GM08714 (cell line): ENCODE data around the gene TMEM120B.

Experiments
- H3K4me3 ChIP-seq: fragments of 200-500 bp; sonication (Bioruptor generic); 2 replicates; pipeline ENCODE4 v1.5.1; 2014; ENCODE audit warnings: mild to moderate bottlenecking, low read length, inconsistent platforms
- ZNF274 ChIP-seq: IDR thresholded peaks from 2 replicates; pipeline ENCODE4 v1.6.1; 2012; ENCODE audit warnings: mild to moderate bottlenecking, low read depth, low read length

Gene TMEM120B

GRCh38 chr12:121811434-121812319 lies 99.1 kb downstream of the TMEM120B start:
- no peak for TF ChIP-seq ZNF274
- peak overlapping the region; percentile 45; the same call in 1 of the 2 replicates for H3K4me3 ChIP-seq

- no peak for TF ChIP-seq ZNF274
These were observed 99.8 kb downstream of the TMEM120B start for GRCh38 chr12:121812320-121812871.

DNA sequence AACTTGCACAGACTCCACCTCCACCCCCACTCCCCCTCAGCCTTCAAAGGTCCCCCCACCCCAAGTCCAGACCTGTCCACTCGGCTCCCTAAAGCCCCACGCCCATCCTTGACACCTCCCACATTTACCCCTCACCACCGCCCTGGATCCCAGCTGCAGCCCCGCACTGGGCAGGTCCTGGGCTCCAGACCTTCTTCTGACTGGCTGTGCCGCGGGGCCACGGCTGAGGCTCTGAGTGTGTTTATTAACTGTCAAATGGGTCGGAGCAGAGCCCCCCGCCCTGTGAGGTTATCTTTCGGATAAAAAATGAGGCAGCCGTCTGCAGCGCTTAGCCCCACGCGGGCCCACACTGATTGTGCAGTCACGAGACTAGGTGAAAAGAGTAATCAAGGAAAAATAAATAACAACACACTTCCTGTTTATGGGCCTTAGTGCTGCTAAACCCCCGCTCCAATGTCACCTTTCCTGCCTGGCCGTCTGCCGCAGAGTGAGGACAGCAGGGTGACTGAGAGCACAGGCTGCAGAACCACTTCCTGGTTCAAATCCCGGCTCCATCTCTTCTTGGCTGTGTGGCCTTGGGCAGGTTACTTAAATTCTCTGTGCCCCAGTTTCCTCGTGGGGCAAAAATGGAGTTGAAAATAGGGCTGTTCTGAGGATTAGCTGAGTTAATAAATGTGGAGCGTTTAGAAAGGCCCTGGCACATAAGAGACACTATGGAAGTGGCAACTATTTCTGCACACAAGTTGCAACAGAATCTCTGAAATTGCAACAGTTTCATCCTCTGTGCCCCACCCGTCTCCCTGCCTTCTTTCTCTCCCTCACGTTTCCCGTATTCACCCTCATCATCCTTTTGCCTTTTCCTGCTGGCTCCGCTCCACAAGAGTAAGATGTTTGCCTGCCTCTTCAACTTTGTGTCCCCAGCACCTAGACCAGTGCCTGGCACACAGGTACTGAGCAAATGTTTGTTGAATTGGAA lies 100.7 kb downstream of the TMEM120B start:
- H3K4me3 ChIP-seq: no peak overlapping the region
- TF ChIP-seq ZNF274: no peak

More at GRCh38 chr12:121812320-121812871, 99.8 kb downstream of the TMEM120B start:
- peak overlapping the region; percentile 45; the same call in 1 of the 2 replicates for H3K4me3 ChIP-seq

GRCh38 chr12:121813951-121814350 lies 101.4 kb downstream of the TMEM120B start:
- H3K4me3 ChIP-seq: no peak overlapping the region
- no peak for TF ChIP-seq ZNF274

GRCh38 chr12:121814429-121815119 lies 102.0 kb downstream of the TMEM120B start:
- no peak for TF ChIP-seq ZNF274
- no peak overlapping the region for H3K4me3 ChIP-seq

DNA sequence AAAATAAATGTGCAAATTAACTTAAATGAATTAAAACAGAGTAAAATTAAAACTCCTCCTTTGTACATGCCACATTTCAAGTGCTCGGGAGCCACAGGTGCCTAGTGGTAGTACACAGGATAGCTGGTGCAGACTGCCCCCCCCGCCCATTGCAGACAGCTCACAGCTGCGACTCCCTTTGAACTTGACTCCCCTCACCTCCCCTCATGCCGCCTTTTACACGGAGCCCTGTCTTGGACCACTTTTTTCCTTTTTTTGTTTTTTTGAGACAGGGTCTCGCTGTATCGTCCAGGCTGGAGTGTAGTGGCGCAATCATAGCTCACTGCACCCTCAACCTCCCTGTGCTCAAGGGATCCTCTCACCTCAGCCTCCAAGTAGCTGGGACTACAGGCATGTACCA lies 102.7 kb downstream of the TMEM120B start:
- TF ChIP-seq ZNF274: no peak

DNA sequence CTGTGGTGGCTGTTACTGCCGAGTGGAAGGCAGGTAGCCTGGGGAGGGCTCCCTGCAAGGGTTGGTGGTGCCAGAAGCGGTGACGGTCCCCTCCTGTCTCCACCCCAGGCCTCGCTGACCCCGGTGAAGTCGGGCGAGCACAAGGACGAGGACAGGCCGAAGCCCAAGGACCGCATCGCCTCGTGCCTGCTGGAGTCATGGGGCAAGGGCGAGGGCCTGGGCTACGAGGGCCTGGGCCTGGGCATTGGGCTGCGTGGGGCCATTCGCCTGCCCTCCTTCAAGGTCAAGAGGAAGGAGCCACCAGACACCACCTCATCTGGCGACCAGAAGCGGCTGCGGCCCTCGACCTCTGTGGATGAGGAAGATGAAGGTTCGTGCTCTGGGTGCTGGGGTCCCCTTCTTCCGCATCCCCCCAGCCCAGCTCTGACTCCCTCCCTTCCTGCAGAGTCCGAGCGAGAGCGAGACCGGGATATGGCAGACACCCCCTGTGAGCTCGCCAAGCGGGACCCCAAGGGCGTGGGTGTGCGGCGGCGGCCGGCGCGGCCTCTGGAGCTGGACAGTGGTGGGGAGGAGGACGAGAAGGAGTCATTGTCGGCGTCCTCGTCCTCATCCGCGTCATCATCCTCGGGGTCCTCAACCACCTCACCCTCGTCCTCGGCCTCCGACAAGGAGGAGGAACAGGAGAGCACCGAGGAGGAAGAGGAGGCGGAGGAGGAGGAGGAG lies 104.5 kb downstream of the TMEM120B start:
- no peak overlapping the region for H3K4me3 ChIP-seq
- no peak for TF ChIP-seq ZNF274

More for the DNA sequence above, 102.7 kb downstream of the TMEM120B start:
- no peak overlapping the region for H3K4me3 ChIP-seq

- no peak for TF ChIP-seq ZNF274
These were observed 105.1 kb downstream of the TMEM120B start for GRCh38 chr12:121817648-121818043.

DNA sequence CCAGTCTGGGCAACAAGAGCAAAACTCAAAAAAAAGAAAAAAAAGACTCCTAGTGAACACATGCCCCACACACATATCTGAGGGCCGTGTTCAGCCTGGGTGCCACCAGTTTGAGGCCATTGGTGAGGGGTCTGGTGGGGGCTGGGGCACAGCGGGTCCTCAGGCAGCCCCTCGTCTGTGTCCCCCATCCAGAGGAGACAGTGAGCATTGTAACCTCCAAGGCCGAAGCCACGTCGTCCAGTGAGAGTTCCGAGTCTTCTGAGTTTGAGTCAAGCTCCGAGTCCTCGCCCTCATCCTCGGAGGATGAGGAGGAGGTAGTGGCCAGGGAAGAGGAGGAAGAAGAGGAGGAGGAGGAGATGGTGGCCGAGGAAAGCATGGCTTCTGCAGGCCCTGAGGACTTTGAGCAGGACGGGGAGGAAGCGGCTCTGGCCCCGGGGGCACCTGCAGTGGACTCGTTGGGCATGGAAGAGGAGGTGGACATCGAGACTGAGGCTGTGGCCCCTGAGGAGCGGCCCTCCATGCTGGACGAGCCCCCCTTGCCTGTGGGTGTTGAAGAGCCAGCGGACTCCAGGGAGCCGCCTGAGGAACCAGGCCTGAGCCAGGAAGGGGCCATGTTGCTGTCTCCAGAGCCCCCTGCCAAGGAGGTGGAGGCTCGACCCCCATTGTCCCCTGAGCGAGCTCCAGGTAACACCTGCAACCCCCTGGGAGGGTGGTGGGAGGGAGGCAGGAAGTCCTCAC lies 106.8 kb downstream of the TMEM120B start:
- H3K4me3 ChIP-seq: no peak overlapping the region
- TF ChIP-seq ZNF274: no peak

More at GRCh38 chr12:121817648-121818043, 105.1 kb downstream of the TMEM120B start:
- H3K4me3 ChIP-seq: no peak overlapping the region

- TF ChIP-seq ZNF274: no peak
- no peak overlapping the region for H3K4me3 ChIP-seq
These were observed 107.5 kb downstream of the TMEM120B start for GRCh38 chr12:121820056-121820455.

- no peak for TF ChIP-seq ZNF274
- no peak overlapping the region for H3K4me3 ChIP-seq
These were observed 110.0 kb downstream of the TMEM120B start for GRCh38 chr12:121822393-121823100.

DNA sequence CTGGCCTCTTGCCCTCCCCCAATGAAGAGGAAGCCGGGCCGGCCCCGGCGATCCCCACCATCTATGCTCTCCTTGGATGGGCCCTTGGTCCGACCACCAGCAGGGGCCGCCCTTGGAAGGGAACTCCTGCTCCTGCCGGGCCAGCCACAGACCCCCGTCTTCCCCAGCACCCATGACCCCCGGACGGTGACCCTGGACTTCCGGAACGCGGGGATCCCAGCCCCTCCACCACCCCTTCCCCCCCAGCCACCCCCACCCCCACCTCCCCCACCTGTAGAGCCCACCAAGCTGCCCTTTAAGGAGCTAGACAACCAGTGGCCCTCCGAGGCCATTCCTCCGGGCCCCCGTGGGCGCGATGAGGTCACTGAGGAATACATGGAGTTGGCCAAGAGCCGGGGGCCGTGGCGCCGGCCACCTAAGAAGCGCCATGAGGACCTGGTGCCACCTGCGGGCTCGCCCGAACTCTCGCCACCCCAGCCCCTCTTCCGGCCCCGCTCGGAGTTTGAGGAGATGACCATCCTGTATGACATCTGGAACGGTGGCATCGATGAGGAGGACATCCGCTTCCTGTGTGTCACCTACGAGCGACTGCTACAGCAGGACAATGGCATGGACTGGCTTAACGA lies 110.7 kb downstream of the TMEM120B start:
- TF ChIP-seq ZNF274: no peak
- no peak overlapping the region for H3K4me3 ChIP-seq
